Panc1 (cell line): ENCODE data around the gene PTPRE. TPM values are rescaled to one million over a fixed set of nuclear protein-coding genes. Genes with fewer than 3 reads are reported as not detected.

Source experiments
- ATAC-seq: fragments of 200-7000 bp; cut with Tn5 transposase; 2 replicates; pipeline ENCODE4 v1.9.1; 2020; ENCODE audit warnings: mild to moderate bottlenecking, moderate library complexity
- BruUV-seq: library from RNA; stranded (reverse); fragments of 400-500 nt; replicated peaks from 2 replicates; lab custom pipeline; 2021; lab: Mats Ljungman, UMichigan
- CTCF ChIA-PET: fragments of 300-600 bp; sonication (Branson Sonifier 250); formaldehyde crosslinking; loops from one replicate; lab custom pipeline; 2022; ENCODE audit warnings: antibody characterized with exemption; lab: Charles Lee
- POLR2A ChIA-PET: fragments of 300-600 bp; sonication (Branson Sonifier 250); formaldehyde crosslinking; loops from one replicate; lab custom pipeline; 2022; ENCODE audit warnings: antibody characterized with exemption; lab: Charles Lee
- DNase-seq: peaks from one replicate; pipeline ENCODE4 v3.0.0-alpha.2; 2010; ENCODE audit warnings: low read depth, low spot score
- H3K27ac ChIP-seq: 2 replicates; pipeline ENCODE4 v1.5.1; 2011; ENCODE audit warnings: mild to moderate bottlenecking, low read length, inconsistent platforms
- H3K27me3 ChIP-seq: fragments of 200-500 bp; sonication (Bioruptor generic); 2 replicates; pipeline ENCODE4 v1.6.0; 2014; ENCODE audit warnings: low read length, inconsistent platforms; ENCODE audit not compliant: control insufficient read depth, insufficient read depth
- H3K36me3 ChIP-seq: fragments of 200-500 bp; sonication (Bioruptor generic); 2 replicates; pipeline ENCODE4 v1.5.1; 2014; ENCODE audit warnings: inconsistent platforms, mild to moderate bottlenecking, low read length, moderate library complexity; ENCODE audit not compliant: control insufficient read depth, insufficient read depth
- H3K4me1 ChIP-seq: 2 replicates; pipeline ENCODE4 v1.5.1; 2011; ENCODE audit warnings: inconsistent platforms, mild to moderate bottlenecking, low read length, moderate library complexity; ENCODE audit not compliant: control insufficient read depth, insufficient read depth
- H3K4me3 ChIP-seq, 2 experiments: 2 replicates each; pipeline ENCODE4 v1.5.1; 2011 to 2012; ENCODE audit warnings: low read depth in 2 of 2, low read length in 2 of 2, mild to moderate bottlenecking in 2 of 2, inconsistent platforms in 1 of 2, moderate library complexity in 1 of 2
- H3K9me3 ChIP-seq: fragments of 200-500 bp; sonication (Bioruptor generic); 2 replicates; pipeline ENCODE4 v1.5.1; 2014; ENCODE audit warnings: low read depth, mild to moderate bottlenecking, inconsistent platforms, low read length, moderate library complexity; ENCODE audit not compliant: control insufficient read depth, insufficient read depth
- CTCF ChIP-seq: fragments of 450-650 bp; IDR thresholded peaks from 2 replicates; pipeline ENCODE4 v1.5.1; 2017; ENCODE audit warnings: mild to moderate bottlenecking
- POLR2AphosphoS5 ChIP-seq: IDR thresholded peaks from 2 replicates; pipeline ENCODE4 v1.6.1; 2012; ENCODE audit warnings: mild to moderate bottlenecking, low read depth, low read length, moderate library complexity
- REST ChIP-seq, 2 experiments: IDR thresholded peaks; 2 replicates each; pipeline ENCODE4 v1.6.1; 2011 to 2012; ENCODE audit warnings: low read depth in 2 of 2, control low read depth in 1 of 2, low read length in 1 of 2, mild to moderate bottlenecking in 1 of 2, moderate library complexity in 1 of 2; ENCODE audit not compliant: insufficient read depth in 1 of 2
- SIN3A ChIP-seq: IDR thresholded peaks from 2 replicates; pipeline ENCODE4 v1.6.1; 2012; ENCODE audit warnings: low read depth, mild to moderate bottlenecking, low read length, moderate library complexity, borderline replicate concordance; ENCODE audit not compliant: insufficient read depth
- TCF7L2 ChIP-seq: IDR thresholded peaks from 2 replicates; pipeline ENCODE4 v1.6.1; 2011; ENCODE audit warnings: mild to moderate bottlenecking, low read depth, low read length, inconsistent platforms
- in situ Hi-C: cut with HindIII; loops from 2 replicates; pipeline ENCODE4 v1.10.0; 2016; ENCODE audit warnings: low sequenced_read_pairs, low pct_unique_long_range_greater_than_20kb
- intact Hi-C: fragments of 100-400 bp; cut with micrococcal nuclease; formaldehyde crosslinking; loops from one replicate; pipeline ENCODE4 v1.10.0; 2022; ENCODE audit not compliant: unreplicated experiment
- total RNA-seq: library from RNA; stranded (reverse); gene quantifications from one replicate; pipeline ENCODE4 v1.2.1, GENCODE V29; 2021; ENCODE audit not compliant: unreplicated experiment

The PTPRE gene
- total RNA-seq, 1 experiment from 2014 or later = 0.44 TPM

GRCh38 chr10:127953876-127954275 lies 47.0 kb downstream of the PTPRE start:
- no peaks in the 10 kb centered on the region for H3K4me1 ChIP-seq
- H3K27me3 ChIP-seq = peaks cover 4% of the 10 kb centered on the region
- H3K27ac ChIP-seq = no peak overlapping the region
- POLR2A ChIA-PET = no interaction called here
- DNase-seq (no peak), ATAC-seq (no peak)
- H3K9me3 ChIP-seq = no peaks in the 10 kb centered on the region
- no peak overlapping the region for H3K4me3 ChIP-seq
- in situ Hi-C loops = no loop called here
- H3K36me3 ChIP-seq = no peaks in the 10 kb centered on the region
- CTCF ChIA-PET = no interaction called here
- intact Hi-C loops = no loop called here
- no TSS peak for BruUV-seq
- TF ChIP-seq SIN3A (no peak), REST (IDR thresholded peaks at IDR 0.05; ENCODE audit: insufficient read depth in 1 of 2, low read depth in 2 of 2, low read length in 1 of 2) (no peak), TCF7L2 (no peak), CTCF (no peak), POLR2AphosphoS5 (no peak)

GRCh38 chr10:127959428-127959827 lies 52.5 kb downstream of the PTPRE start:
- no peaks in the 10 kb centered on the region for H3K4me1 ChIP-seq
- in situ Hi-C loops (no loop called here), intact Hi-C loops (no loop called here)
- H3K27ac ChIP-seq = no peak overlapping the region
- BruUV-seq = no TSS peak
- POLR2A ChIA-PET = no interaction called here
- DNase-seq (no peak), ATAC-seq (no peak)
- H3K27me3 ChIP-seq = peaks cover 3% of the 10 kb centered on the region; the same call in 1 of the 2 replicates
- no peak overlapping the region for H3K4me3 ChIP-seq
- CTCF ChIA-PET = no interaction called here
- TF ChIP-seq POLR2AphosphoS5 (no peak), SIN3A (no peak), CTCF (no peak), TCF7L2 (no peak), REST (IDR thresholded peaks at IDR 0.05; ENCODE audit: insufficient read depth in 1 of 2, low read depth in 2 of 2, low read length in 1 of 2) (no peak)
- H3K9me3 ChIP-seq = no peaks in the 10 kb centered on the region
- H3K36me3 ChIP-seq = no peaks in the 10 kb centered on the region
